HG02973 (cell line): ENCODE data around the gene EPS8L3.
"Not testable (repeated sequence)": the region's sequence is repeated elsewhere in the genome, so short reads cannot be mapped to it uniquely, and the experiment has no call there.

Experiments
- ATAC-seq: cut with Tn5 transposase; IDR thresholded peaks from one replicate; pipeline ENCODE4 v1.9.1; 2021; ENCODE audit warnings: moderate library complexity; ENCODE audit not compliant: unreplicated experiment

The EPS8L3 gene

DNA sequence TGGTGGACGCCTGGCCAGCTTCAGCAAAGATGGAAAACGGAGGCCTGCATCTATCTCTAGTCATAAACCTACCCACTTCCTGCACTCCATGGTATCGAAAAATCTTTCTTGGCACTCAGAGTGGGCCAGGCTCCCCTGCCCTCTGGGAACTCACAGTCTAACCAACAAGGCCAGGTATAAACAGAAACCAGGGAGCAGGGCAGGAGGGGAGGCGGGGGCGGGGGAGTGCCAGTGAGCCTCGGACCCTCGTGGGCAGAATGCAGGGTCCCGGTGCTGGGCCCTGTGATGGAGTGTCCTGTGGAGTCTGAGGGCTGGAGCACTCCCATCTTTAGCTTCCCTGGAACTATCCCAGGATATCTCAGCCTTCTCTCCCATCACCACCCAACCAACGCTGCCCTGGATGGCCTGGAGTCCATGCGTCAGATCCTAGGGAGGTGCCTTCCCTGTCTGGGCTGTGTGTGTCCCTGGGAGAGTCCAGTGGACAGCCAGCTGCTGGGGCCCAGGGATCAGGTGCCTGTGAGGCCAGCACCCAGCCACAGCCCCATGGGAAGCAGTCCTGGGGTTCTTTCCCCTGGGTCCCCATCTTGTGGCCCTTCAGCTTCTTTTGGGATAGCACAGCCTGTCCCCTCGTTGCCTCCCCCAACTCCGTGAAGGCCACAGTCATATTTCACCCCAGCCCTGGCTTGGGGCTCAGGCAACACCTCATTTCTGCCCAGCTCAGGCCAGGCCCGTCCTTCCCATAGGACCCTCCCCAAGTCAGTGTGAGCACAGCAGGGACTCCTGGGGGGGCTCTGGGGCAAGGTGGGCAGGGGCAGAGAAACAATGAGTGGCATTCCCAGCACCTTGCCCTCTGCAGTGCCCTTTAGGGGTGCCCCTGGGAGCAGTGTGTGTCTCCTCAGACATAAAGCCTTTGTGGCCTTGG is 1.1 kb upstream of the EPS8L3 start:
- ATAC-seq = no peak

DNA sequence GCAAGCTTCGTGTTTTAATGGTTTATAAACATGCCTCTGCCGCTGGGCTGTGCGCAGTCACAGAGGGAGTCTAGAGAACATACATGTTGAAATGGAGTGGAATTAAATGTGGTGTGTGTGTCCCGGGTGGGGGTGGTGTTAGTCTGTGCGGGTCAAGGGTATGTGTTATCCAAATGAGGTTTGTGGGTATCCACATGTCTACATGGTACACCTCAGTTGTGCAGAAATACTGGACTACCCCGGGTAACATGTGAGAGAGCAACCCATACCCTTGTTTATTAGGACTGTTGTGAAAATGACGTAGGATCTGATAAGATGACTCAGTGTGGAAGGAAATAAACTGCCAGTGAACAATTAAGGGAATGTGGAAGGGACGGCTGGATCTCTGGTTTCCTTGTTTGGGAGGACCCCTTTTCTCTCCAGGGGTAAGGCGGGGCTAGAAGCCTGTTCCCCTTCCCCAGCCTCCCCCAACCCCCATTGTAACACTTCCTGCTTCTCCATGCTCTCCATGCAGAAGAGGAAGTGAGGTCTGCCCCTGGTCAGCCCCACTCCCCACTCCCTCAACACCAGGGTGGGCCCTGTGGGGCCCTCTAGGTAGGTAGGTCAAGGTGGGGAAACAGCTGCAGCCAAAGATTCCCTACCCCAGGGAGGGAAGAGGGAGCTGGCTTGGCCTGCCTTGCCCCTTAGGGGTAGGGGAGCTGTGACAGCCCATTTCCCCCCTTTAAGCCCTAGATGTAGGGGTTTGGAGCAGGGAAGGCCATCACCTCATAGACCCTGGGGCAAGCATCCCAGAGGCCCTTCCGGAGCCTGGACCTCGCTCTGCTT is 690 bp downstream of the EPS8L3 start:
- no peak for ATAC-seq

DNA sequence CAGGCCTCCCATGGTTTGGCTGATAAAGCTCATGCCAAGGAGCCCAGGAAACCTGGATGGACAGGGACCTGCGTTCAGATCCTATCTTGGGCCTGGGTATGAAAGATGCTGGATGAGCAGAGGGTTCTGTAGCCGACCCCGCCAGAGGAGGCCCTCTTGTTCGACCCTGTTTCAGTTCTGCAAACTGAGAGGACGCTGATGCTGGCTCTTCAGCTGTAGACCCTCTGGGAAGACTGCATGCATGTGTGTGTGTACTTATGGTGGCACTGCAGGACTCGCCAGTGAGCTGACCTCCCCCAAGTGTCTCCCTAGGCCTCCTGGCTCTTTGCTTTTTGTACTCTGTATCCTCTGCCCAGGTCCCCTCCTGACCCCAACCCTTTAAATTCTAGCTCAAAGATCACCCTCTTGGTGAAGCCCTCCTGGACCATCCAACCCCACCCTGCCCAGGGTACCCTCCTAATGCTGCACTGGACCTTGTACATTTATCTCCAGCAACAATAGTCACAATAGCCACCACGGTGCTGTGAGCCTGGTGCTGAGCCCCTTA is 1.6 kb downstream of the EPS8L3 start:
- no peak for ATAC-seq

DNA sequence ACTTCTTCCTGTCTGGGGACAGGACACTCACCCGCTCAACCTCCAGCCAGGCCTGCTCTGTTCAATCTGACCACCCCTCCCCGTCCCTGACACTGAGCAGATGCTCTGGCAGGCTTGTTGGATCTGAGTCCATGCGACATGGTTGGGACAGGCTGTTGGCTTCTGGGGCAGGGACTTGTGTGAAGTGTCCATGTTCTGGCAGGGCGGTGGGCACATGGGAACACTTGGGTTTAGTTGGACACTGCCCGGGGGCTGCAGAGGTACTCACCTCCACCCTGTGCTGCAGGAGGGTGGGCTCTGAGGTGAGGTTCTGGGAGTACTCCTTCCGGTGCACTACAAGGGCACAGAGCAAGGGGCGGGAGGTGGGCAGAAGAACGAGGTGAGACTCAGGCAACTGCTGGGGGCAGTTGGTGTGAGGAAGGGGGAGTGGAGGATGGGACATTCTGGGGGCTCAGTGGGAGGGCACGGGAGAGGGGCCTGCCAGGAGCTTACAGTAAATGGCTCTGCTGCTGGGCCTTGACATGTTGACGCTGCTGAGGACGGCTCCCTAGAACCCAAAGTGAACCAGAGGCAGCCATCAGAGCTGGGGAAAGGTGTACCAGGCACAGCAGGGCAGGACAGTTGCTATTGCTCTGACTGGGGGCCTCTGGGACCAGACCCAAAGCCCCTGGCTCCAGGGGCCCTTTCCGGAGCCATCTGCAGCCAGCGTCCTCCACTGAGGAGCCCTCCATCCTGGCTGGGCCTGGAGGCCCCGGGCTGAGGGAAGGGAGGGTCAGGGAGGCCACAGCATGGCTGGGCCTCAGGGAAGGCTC is 2.3 kb downstream of the EPS8L3 start:
- no peak for ATAC-seq

DNA sequence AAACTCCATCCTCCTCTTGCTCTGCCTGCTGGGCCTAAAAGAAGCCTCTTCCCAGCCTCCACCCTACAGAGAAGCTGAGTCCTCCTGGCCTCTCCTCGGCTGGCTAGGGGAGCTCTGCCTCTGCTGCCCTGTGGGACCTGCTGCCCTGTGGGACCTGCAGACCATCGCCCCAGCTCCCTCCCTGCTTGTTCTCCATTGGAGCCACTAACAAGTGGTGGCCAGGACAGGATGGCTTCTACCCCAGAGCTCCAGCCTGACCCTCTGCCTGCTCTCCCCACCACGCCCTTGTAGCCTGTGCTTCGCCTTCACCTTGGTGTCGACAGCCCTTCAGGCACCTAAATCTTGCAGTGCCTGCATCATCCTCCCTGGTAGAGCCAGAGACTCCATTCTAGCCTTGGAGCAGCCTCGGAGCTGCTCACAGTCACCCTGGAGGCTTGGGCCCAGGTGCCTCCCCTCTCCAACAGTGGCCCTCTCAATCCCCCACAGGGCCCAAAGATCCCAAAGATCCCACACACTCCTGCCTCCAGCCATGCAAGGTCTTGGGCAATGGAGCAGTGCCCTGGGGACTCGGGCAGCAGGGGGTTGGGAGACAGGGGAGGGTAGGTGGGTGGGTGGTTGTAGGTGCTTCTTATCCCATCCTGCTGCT is 3.0 kb downstream of the EPS8L3 start:
- ATAC-seq = no peak

DNA sequence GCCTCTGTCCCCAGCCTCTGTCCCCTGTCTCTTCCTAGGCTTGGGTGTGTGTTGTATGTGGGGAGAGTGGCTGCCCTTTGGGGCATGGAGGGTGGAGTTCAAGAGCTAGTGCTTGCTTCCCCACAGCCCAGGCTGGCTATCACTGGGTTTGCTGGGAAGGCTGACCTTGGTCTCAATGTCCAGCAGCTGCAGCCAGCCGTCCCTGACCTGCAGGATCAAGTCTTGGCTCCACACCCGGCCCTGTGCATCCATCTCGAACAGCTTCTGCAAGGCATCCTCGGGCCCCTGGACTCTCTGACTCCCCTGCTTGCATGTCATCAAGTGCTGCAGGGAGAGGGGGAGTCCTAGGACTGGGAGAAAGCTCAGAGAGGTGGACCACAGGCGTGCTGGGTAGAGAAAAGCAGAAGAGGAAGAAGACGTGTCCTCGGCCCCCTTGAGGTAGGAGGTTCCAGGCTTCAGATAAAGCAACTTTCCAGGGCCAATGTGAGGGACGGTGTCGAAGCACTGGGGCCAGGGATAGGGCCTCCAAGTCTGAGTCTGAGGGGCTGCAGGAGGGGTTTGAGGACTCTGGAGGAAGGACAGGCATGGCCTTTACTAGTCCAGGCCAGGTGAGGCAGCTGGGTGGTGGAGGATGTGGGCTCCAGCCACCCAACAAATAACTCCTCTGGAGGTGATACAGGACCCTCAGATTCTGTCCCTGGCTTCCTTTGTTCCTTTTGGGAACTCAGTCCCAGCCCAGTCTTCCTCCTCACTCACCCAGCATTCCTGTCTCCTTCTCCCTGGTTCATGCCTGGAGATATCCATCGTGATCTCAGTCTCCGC is 4.0 kb downstream of the EPS8L3 start:
- no peak for ATAC-seq

DNA sequence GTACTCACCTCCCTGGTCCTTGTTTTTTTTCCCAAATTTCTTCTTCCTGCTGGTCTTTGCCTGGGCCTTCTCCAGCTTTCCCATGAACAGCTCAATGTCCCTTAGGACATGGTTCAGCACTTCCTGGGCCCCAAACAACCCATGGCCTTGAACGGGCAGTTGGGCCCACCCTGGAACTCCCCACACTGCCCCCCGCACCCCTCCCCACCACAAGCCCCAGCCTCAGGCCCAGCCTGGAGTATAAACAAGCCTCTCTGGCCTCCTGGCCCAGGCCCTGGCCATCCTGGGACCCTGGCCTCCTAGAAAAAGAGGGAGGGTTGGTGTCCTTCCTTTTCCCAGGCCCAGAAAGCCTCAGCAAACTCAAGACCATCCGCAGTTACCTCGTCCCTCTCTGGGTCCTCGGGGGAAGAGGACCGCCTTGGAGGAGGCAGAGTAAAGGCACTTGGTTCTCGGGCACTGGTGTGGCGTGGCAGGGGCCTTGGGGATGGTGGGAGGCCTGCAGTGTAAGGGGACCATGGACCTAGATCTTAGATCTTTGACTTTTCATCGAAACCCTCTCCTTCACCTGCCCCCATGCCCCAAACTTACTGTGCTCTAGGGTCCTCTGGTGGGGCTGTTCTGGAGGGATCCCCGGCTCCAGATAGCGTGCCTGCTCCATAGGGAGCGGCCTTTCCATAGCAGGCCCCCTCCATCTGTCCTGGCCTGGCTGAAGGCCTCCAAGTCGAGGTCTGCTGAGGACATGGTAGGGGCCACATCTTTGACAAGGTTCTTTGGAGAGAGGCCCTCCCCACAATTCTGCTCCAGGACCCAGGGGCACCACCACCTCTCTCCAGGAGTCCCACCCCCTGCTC is 5.6 kb downstream of the EPS8L3 start:
- ATAC-seq = no peak

DNA sequence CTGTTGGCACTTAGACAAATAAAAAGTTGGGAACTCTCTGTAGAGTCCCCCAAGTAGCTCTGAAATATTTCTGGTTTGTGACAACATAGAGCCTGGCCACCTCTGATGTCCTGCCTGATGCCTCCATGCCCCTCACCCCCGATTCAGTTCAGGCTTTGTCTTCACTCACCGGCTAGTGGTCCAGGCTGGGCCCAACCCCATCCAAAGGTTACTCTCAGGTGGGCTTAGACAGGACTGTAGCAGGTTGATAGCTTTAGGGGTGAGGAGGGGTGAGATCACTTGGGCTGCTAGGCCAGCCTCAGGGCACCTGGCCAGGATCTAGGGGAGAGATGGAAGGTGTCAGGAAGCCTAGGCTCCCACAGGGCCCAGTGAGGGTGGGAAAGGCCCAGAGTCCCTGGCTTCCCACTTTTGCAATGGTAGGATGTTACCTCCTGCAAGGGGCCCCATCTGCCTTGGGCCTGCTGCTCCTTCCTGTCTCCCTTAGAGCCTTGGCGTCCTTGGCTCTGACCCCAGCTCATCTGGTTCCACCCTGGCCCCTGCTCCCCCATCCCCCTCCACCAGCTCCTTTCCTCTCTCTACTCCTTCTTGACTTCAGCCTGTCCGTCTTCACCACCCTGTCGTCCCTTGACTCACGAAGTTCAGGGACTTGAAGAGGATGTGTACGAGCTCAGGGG is 6.7 kb downstream of the EPS8L3 start:
- no peak for ATAC-seq

DNA sequence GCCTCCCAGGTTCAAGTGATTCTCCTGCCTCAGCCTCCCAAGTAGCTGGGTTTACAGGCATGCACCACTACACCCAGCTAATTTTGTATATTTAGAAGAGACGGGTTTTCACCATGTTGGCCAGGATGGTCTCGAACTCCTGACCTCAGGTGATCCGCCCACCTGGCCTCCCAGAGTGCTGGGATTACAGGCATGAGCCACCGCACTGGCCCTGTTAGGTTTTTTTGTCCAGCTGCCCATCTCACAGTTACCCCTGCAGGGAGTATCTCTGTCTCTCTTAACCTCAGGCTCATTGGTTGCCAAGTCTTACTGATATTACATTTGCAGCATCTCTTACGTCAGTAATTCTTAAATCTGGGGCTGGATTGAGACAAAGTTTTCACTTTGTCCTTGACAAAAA is 7.4 kb downstream of the EPS8L3 start:
- not testable (repeated sequence) for ATAC-seq

DNA sequence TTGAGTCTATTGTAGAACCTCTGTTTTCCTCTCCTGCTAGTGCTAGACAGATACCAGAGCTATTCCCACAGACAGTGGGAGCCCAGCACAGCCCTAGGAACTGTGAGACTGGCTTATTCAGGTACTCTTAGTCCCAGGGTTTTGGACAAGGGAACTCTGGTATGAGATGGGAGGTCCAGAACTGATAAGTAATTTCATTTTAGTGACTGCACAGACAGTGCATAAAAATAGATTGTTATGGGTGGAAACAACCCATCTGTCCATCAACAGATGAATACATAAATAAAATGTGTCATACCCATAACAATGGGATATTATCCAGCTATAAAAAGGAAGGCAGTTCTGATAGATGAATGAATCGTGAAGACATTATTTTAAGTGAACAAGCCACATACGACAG is 9.0 kb downstream of the EPS8L3 start:
- no peak for ATAC-seq

DNA sequence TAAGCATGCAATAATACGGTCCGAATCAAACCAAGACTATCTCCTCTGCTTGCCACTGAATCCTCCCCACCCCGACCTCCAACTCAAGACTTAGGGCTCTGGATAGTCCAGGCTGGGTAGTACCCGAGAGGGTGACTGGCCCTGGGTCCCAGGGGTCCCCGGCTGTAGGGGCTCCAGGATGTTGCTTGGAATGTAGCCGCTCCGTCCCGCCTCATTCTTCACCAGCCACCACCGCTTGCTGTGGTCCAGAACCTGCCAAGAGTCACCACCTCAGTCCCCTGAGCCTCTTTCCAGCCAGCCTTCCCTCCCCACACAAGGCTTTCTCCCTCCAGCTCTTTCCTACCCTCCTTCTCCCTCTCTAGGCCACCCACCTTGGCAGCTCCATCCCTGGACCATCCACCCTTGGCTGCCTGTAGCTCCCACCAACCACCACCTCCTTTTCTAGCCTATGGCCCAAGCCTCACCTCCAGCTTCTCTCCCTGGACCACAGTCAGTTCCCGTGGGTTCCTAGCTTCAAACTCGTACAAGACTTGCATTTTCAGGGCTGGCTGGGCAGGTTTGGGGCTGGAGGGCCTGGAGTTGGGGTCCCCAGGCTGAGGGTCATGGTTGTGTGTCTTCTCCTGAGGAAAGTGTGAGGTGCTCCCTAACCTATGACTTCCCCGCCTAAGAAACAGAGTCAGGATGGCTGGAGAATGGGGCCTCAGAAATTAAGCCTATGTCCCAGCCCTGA is 12.0 kb downstream of the EPS8L3 start:
- no peak for ATAC-seq

DNA sequence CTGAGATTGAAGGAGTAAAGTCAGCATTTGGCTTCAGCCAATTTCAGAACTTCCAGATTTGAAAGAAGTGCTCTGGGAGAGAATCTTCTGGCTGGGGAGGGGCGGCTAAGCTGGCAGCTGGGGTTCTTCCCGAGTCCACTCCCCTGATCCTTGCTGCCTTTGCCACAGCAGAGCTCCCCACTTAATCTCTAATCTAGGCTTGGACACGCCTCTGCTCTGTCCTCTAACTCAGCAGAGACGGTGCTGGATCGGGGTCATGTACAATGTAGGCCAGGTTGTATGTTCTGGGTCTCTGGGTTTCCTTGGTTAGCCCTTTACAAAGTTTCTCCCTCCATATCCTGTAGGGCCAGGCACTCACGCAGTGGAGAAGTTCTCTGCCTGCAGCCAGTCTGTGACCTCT is 12.8 kb downstream of the EPS8L3 start:
- ATAC-seq = no peak

DNA sequence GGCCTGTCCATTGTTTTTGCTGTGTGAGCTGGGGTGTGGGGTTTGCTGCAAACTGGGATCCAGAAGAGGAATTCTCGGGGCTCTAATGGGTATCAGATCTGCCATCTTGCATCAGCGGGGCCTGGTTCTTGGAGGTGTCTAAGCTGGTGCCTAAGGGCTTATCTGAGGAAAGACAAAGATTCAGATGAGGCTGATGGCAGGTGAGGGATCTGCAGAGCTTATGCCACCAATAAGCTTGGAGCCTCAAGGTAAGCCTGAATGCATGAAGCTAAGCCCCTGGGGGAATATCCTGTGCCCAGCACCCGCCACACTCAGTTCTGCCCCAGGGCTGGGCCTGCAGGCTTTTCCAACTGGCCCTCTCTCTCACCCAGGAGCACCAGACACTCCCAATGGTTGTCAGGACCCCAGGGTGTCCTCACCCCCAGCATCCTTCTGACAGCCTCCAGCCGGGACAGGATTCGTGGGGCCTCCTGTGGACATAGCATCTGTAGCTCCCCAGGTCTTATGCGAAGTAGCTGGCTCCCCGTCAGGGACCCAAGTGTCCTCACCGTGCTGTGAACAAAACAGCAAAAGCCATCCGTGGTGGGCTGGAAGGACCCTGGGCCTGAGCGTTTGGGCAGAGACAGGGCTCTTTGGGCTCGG is 13.4 kb downstream of the EPS8L3 start:
- no peak for ATAC-seq

DNA sequence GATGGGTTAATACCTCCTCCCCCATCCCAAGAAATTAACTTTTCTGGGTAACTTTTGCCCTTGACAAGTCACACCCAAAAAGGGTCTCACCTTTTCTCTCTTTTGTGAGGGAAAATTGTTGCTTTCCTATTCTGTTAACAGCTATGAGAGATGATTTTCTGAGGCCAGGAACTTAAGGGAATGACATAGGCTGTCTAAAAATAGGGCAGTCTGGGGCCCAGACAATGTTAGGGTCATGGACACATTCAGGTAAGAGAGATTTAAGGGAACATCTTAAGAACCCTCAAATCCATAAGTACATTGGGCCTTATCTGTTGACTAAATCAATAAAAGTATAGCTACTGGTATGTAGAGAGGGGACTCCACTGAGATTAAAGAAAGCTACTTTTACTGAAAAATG is 14.5 kb downstream of the EPS8L3 start:
- ATAC-seq = no peak

DNA sequence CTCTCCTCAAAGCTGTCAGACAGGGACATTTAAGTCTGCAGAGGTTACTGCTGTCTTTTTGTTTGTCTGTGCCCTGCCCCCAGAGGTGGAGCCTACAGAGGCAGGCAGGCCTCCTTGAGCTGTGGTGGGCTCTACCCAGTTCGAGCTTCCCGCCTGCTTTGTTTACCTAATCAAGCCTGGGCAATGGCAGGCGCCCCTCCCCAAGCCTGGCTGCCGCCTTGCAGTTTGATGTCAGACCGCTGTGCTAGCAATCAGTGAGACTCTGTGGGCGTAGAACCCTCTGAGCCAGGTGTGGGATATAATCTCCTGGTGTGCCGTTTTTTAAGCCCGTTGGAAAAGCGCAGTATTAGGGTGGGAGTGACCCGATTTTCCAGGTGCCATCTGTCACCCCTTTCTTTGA is 15.4 kb downstream of the EPS8L3 start:
- ATAC-seq = not testable (repeated sequence)

DNA sequence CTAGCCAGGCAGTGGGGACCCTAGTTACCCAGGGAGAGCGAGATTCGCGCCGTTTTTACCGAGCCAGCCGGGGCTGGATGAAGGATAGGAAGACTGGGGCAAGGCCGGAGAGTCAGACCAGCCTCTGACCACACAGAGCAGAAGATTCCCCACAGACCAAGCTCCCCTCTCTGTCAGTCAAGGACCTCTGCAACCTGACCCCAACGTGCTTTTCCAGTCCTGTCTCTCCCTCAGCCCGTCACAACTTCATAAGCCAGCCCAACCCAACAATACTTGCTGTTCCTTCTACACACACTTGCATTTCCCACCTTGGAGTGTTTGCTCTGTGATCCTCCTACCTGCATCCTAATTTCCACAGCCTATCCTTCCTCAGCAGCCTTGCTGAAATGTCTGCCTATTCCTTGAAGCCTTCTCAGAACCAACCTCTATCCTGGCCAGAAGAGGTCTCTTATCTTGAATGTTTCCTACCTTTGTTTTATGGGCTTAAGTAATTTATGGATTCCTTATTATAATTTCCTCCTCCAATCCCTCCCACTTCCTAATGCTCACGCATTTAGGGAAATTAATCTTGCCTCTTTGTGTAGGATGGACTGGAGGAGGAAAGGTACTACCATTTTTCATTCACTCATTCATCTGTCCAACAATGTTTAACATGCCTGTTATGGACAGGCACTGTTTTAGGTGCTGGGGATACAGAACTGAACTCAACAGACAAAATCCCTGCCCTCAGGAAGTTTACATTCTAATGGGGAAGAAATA is 22.9 kb downstream of the EPS8L3 start, which contains the start of gene GSTM3:
Gene GSTM3, minus strand, starts transcription at position 424 of the 759 bp plus-strand sequence. CDS start 751 bp downstream, outside the sequence.
- no peak for ATAC-seq
